Pancreas (tissue), 10 donors: ENCODE measurements around the gene PITPNC1. TPM values are rescaled to one million over a fixed set of nuclear protein-coding genes. Genes with fewer than 3 reads are reported as not detected.

Source experiments
- ATAC-seq, 4 donors: fragments of 200-7000 bp; cut with Tn5 transposase; one replicate each; pipeline versions ENCODE4 v1.8.0 to v1.9.1; 2020; ENCODE audit warnings: mild to moderate bottlenecking in 4 of 4, moderate library complexity in 4 of 4
- DNase-seq, 6 donors: peaks; one replicate each; pipeline ENCODE4 v3.0.0-alpha.2; 2020
- FAIRE-seq: peaks from 2 replicates; lab custom pipeline; 2012; peaks lifted over from hg19 to GRCh38; lab: Jason Lieb, UNC
- H3K27ac ChIP-seq, 4 donors: fragments of 200-600 bp; sonication (generic); 1 replicate in 3 of 4; 2 replicates in 1 of 4; pipeline versions ENCODE4 v1.5.0 to v1.8.0; 2020
- H3K27me3 ChIP-seq, 4 donors: fragments of 200-600 bp; one replicate each; pipeline ENCODE4 v1.8.0; 2021
- H3K36me3 ChIP-seq, 3 donors: fragments of 200-600 bp; sonication (generic) in 1 of 3; one replicate each; pipeline versions ENCODE4 v1.5.0 to v1.8.0; 2020 to 2021
- H3K4me1 ChIP-seq, 3 donors: fragments of 200-600 bp; one replicate each; pipeline ENCODE4 v1.8.0; 2021
- H3K4me3 ChIP-seq, 4 donors: fragments of 200-600 bp; sonication (generic) in 2 of 4; one replicate each; pipeline versions ENCODE4 v1.5.0 to v1.8.0; 2020 to 2021
- H3K9me3 ChIP-seq, 4 donors: fragments of 200-600 bp; one replicate each; pipeline ENCODE4 v1.8.0; 2021
- CTCF ChIP-seq, 4 donors: fragments of 200-600 bp; sonication (generic) in 3 of 4; IDR thresholded peaks; one replicate each; pipeline versions ENCODE4 v1.5.0 to v1.8.0; 2021; ENCODE audit warnings: antibody characterized with exemption in 4 of 4
- WGBS, 2 donors: extraction: QIAGEN DNeasy Blood & Tissue Kit; methylation state at CpG; one replicate each; pipeline ENCODE4 v1.1.7; 2013; 5-methylcytosine and 5-hydroxymethylcytosine counted together
- intact Hi-C, 3 donors: fragments of 100-400 bp; cut with DNase I; formaldehyde crosslinking; loops; one replicate each; pipeline versions ENCODE4 v1.11.1 to v1.14.2; 2022
- polyA plus RNA-seq, 2 donors: library from polyadenylated mRNA; stranded (reverse); fragments of 200-250 nt; gene quantifications; one replicate each; pipeline ENCODE4 v1.2.3, GENCODE V29; 2013
- total RNA-seq, 6 donors: library from RNA; stranded (reverse); fragmentation: NEBNext Ultra II Directional in 4 of 6; extraction: Animal tissue kit (Norgen Biotek cat#: 25700) in 4 of 6; gene quantifications; one replicate each; pipeline versions ENCODE4 v1.2.1 to v1.2.4, GENCODE V29; 2021 to 2023
- donor health status: healthy with polysubstance abuse.
- donor health status: DM: no; HTN: no; CAD: no; lungs with moderate emphysema.
- donor health status: DM: no; HTN: no; CAD: no.
- donor health status: control.
- donor health status: control.
- donor health status: Bipolar disorder and iron deficiency.
- donor health status: DM: yes; HTN: yes; CAD: no.
- donor health status: DM: no; HTN: no; CAD: no.
- donor health status: DM: no; HTN: no; CAD: no.
- donor health status: DM: yes; HTN: yes; CAD: no.

Gene PITPNC1
- total and polyA plus RNA-seq, 8 donors, result 9.5 to 28.8 (median 24.4) TPM

GRCh38 chr17:67606896-67607604 is 230.0 kb downstream of the PITPNC1 start:
- H3K27ac ChIP-seq, result peak overlapping the region in 3 of 4 donors; percentile 48 to 63 (median 50)
- FAIRE-seq (no peak), DNase-seq (peak in 3 of 6 donors; percentile 42 to 64 (median 47)), ATAC-seq (peak; percentile 70 to 79 (median 76))
- no peaks in the 10 kb centered on the region for H3K36me3 ChIP-seq
- peaks cover 19 to 30% (median 27%) of the 10 kb centered on the region in 3 donors for H3K4me1 ChIP-seq
- no peaks in the 10 kb centered on the region for H3K27me3 ChIP-seq
- H3K9me3 ChIP-seq, result no peaks in the 10 kb centered on the region
- intact Hi-C loops, result no loop called here
- TF ChIP-seq CTCF (IDR thresholded peaks at IDR 0.05), result no peak
- 33 to 34% methylated on average over 10 of the region's 10 CpGs for WGBS, 2 donors
- no peak overlapping the region for H3K4me3 ChIP-seq

GRCh38 chr17:67610061-67610460 is 233.0 kb downstream of the PITPNC1 start:
- Histone ChIP-seq H3K4me3 (no peak overlapping the region), H3K27ac (no peak overlapping the region), H3K9me3 (no peaks in the 10 kb centered on the region), H3K27me3 (no peaks in the 10 kb centered on the region), H3K36me3 (no peaks in the 10 kb centered on the region), H3K4me1 (peaks cover 13 to 21% (median 21%) of the 10 kb centered on the region in 3 donors)
- ATAC-seq, result no peak
- no peak for DNase-seq
- TF ChIP-seq CTCF (IDR thresholded peaks at IDR 0.05), result no peak
- intact Hi-C loops, result no loop called here
- 94 to 95% methylated on average over 8 of the region's 8 CpGs for WGBS, 2 donors
- FAIRE-seq, result no peak

GRCh38 chr17:67613961-67614360 is 236.9 kb downstream of the PITPNC1 start:
- ATAC-seq (no peak), FAIRE-seq (no peak), DNase-seq (no peak)
- no peak for TF ChIP-seq CTCF (IDR thresholded peaks at IDR 0.05)
- Histone ChIP-seq H3K27me3 (no peaks in the 10 kb centered on the region), H3K9me3 (no peaks in the 10 kb centered on the region), H3K4me3 (no peak overlapping the region), H3K4me1 (no peaks in the 10 kb centered on the region), H3K27ac (no peak overlapping the region), H3K36me3 (no peaks in the 10 kb centered on the region)
- whole genome bisulfite sequencing, 2 donors, result 95% methylated on average over 7 of the region's 7 CpGs
- intact Hi-C loops, result no loop called here

- TF ChIP-seq CTCF (IDR thresholded peaks at IDR 0.05), result no peak
- no peak for DNase-seq
- no peaks in the 10 kb centered on the region for H3K27me3 ChIP-seq
- H3K4me3 ChIP-seq, result no peak overlapping the region
- H3K9me3 ChIP-seq, result no peaks in the 10 kb centered on the region
- peak overlapping the region in 3 of 4 donors; percentile 11 to 50 (median 19) for H3K27ac ChIP-seq
- no peak for FAIRE-seq
- 74% methylated on average over 13 of the region's 13 CpGs for WGBS, 2 donors
- no peaks in the 10 kb centered on the region for H3K4me1 ChIP-seq
- no peaks in the 10 kb centered on the region for H3K36me3 ChIP-seq
- intact Hi-C loops, result no loop called here
- peak in 3 of 4 donors; percentile 33 to 60 (median 45) for ATAC-seq
These were observed 238.0 kb downstream of the PITPNC1 start for GRCh38 chr17:67615011-67615561.

GRCh38 chr17:67615736-67616135 is 238.7 kb downstream of the PITPNC1 start:
- DNase-seq, result no peak
- H3K9me3 ChIP-seq, result no peaks in the 10 kb centered on the region
- intact Hi-C loops, result no loop called here
- ATAC-seq, result peak in 1 of 4 donors; percentile 34
- no peak for TF ChIP-seq CTCF (IDR thresholded peaks at IDR 0.05)
- H3K27me3 ChIP-seq, result no peaks in the 10 kb centered on the region
- no peak for FAIRE-seq
- no peaks in the 10 kb centered on the region for H3K36me3 ChIP-seq
- H3K4me3 ChIP-seq, result no peak overlapping the region
- peak overlapping the region in 2 of 4 donors; percentile 19 to 50 for H3K27ac ChIP-seq
- no peaks in the 10 kb centered on the region for H3K4me1 ChIP-seq
- 71 to 74% methylated on average over 7 of the region's 7 CpGs for WGBS, 2 donors
